ENCODE data around the gene B3GAT1. TPM values are rescaled to one million over a fixed set of nuclear protein-coding genes. Genes with fewer than 3 reads are reported as not detected.
A peak's percentile ranks its signal among the peaks of the same experiment; 100 is the strongest.
"Not testable (repeated sequence)": the region's sequence is repeated elsewhere in the genome, so short reads cannot be mapped to it uniquely, and the experiment has no call there.

The B3GAT1 gene, protein sequence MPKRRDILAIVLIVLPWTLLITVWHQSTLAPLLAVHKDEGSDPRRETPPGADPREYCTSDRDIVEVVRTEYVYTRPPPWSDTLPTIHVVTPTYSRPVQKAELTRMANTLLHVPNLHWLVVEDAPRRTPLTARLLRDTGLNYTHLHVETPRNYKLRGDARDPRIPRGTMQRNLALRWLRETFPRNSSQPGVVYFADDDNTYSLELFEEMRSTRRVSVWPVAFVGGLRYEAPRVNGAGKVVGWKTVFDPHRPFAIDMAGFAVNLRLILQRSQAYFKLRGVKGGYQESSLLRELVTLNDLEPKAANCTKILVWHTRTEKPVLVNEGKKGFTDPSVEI
- total RNA-seq (under 1 TPM; 0.44 to 0.47 TPM), polyA plus RNA-seq (not detected)

DNA sequence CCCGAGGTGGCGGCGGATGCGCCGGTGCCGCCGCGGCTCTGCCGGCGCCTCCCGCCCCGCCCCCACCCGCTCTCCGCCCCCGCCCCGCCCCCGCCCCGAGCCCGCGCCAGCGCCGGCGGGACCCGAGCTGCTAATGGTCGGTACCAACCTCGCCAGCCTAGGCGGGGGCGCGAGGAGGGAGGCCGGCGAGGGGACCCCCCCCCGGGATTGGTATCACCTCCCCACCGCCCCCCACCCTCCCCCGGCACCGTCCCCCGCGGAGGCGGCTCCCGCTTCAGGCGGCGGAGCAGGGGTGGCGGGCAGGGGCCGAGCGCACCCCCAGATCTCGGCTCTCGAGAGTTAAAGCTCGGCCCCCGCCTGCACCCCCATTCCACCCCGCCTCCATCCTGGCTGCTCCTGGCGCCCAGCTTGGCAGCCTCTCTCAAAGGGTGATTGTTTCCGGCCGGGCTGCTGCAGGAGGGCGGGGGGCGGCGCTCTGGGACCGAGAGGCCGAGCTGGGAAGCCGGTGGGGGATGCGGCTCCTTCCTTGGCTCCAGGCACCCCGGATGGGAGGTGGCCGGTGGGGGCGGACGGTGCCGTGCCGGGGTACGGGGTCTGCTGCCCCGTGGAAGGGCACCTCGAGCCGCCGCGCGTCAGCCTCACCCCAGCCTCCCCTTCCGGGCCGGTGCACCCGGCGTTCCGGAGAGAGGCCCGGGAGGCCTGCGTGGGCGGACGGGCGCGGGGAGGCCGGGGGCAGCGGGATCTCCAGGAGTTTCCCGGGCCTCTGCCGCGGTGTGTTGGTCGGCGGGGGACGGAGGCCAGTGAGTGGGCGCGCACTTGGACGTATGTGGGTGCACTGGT is at the start of gene B3GAT1:
Gene B3GAT1, minus strand, starts transcription at position 40 of the 840 bp plus-strand sequence. CDS start 24,583 bp downstream, outside the sequence.
- H3K27me3 Mint-ChIP-seq: peaks cover 36 to 44% of the 10 kb centered on the region in 2 donors
- peaks cover 8% of the 10 kb centered on the region for H3K27me3 ChIP-seq (ENCODE audit: insufficient read depth, low read length)
- H3K36me3 ChIP-seq (ENCODE audit: insufficient read depth, low read length): no peaks in the 10 kb centered on the region
- H3K9me3 Mint-ChIP-seq: no peaks in the 10 kb centered on the region
- ChIA-PET POLR2A (ENCODE audit: partially characterized antibody) (no interaction called here), CTCF (ENCODE audit: partially characterized antibody) (no interaction called here)
- H3K36me3 Mint-ChIP-seq: no peaks in the 10 kb centered on the region
- peaks cover 10 to 28% (median 18%) of the 10 kb centered on the region in 4 donors for H3K4me1 Mint-ChIP-seq
- peak in 3 of 5 donors; percentile 13 to 17 (median 13) for DNase-seq
- intact Hi-C loops (cut with micrococcal nuclease): no loop called here
- H3K27ac Mint-ChIP-seq: peak within 1 kb of the TSS in 3 of 7 donors; percentile 36 to 60 (median 55)
- H3K9me3 ChIP-seq (ENCODE audit: control insufficient read depth in 1 of 2, low read length in 2 of 2): no peaks in the 10 kb centered on the region
- peaks cover 18% of the 10 kb centered on the region for H3K4me1 ChIP-seq (ENCODE audit: insufficient read depth, low read length)
- H3K4me3 Mint-ChIP-seq: peak within 1 kb of the TSS; percentile 70 to 81 (median 78)
- H3K27ac ChIP-seq (ENCODE audit: low read depth, low read length): no peak within 1 kb of the TSS
- H3K4me3 ChIP-seq (ENCODE audit: low read length in 2 of 2): peak within 1 kb of the TSS in 1 of 2 donors; percentile 49

DNA sequence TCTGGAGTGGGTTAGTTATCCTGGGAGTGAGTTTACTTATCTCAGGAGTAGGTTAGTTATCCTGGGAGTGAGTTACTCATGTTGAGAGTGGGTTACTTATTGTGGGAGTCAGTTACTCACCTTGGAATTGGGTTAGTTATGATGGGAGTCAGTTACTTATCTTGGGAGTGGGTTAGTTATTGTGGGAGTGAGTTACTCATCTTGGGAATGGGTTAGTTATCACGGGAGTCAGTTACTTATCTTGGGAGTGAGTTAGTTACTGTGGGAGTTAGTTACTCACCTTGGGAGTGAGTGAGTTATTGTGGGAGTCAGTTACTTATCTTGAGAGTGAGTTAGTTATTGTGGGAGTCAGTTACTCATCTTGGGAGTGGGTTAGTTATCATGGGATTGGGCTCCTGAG is 49.6 kb upstream of the B3GAT1 start:
- Mint-ChIP-seq H3K27ac (no peak overlapping the region), H3K36me3 (no peaks in the 10 kb centered on the region), H3K4me3 (no peak overlapping the region), H3K4me1 (no peaks in the 10 kb centered on the region), H3K27me3 (peaks cover 11 to 24% of the 10 kb centered on the region in 2 donors), H3K9me3 (peaks cover 0 to 14% (median 6%) of the 10 kb centered on the region in 8 donors)
- H3K4me3 ChIP-seq (ENCODE audit: low read length in 2 of 2): no peak overlapping the region
- H3K4me1 ChIP-seq (ENCODE audit: insufficient read depth, low read length): no peaks in the 10 kb centered on the region
- ChIA-PET CTCF (ENCODE audit: partially characterized antibody) (no interaction called here), POLR2A (ENCODE audit: partially characterized antibody) (no interaction called here)
- no peak for DNase-seq
- peaks cover 4% of the 10 kb centered on the region for H3K27me3 ChIP-seq (ENCODE audit: insufficient read depth, low read length)
- H3K9me3 ChIP-seq (ENCODE audit: control insufficient read depth in 1 of 2, low read length in 2 of 2): peaks cover 0 to 6% of the 10 kb centered on the region in 2 donors
- intact Hi-C loops (cut with micrococcal nuclease): no loop called here
- no peaks in the 10 kb centered on the region for H3K36me3 ChIP-seq (ENCODE audit: insufficient read depth, low read length)
- H3K27ac ChIP-seq (ENCODE audit: low read depth, low read length): no peak overlapping the region

DNA sequence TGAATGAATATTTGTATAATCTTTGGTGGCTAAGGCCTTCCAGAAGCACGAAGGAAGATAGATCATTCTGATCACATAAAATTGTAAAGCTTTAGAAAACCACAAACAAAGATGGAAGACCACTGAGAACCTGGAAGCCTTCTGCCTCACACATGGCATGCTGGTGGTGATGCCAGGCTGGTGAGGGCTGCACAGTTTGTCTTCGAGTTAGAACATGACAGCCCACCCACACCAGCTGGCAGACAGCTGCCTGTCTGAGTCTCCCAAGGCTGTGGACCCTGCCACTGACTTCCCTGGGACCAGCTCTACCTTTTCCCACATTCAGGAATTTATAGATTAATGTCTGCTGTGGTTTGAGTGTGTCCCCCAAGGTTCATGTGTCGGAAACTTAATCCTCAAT is 48.8 kb upstream of the B3GAT1 start:
- no peak overlapping the region for H3K4me3 Mint-ChIP-seq
- POLR2A ChIA-PET (ENCODE audit: partially characterized antibody): no interaction called here
- CTCF ChIA-PET (ENCODE audit: partially characterized antibody): interaction anchor here (1.2 kb wide), 1 partner anchor 18 kb away, joined by 3 read pairs; no protein-coding TSS in a partner anchor

DNA sequence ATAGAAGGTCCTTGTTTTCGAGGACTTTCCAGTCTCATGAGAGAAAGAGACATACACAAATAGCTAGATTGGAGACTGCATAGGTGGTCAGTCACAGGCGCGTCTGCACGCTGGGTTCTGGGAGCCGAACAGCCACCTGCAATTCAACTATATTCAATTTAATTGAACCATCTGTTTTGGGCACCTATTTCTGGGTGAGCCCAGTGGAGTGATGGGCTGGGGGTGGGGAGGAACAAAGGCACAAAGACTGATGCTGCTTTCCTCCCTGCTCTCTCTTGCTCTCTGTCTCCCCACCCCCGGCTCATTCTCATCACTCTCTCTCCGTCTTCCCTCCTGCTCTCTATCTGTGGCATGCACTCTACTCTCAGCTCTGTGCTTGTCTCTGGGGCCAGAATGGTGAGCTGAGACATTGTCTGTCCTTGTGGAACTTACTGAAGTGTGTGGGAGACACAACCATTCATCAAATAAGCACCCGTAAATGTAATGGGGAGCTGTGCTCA is 48.1 kb upstream of the B3GAT1 start:
- Mint-ChIP-seq H3K36me3 (no peaks in the 10 kb centered on the region), H3K27me3 (peaks cover 8 to 16% of the 10 kb centered on the region in 2 donors), H3K4me1 (no peaks in the 10 kb centered on the region), H3K9me3 (peaks cover 0 to 20% (median 10%) of the 10 kb centered on the region in 8 donors), H3K27ac (peak overlapping the region in 1 of 7 donors; percentile 58), H3K4me3 (no peak overlapping the region)
- no peak overlapping the region for H3K27ac ChIP-seq (ENCODE audit: low read depth, low read length)
- DNase-seq: no peak
- no peak overlapping the region for H3K4me3 ChIP-seq (ENCODE audit: low read length in 2 of 2)
- ChIA-PET CTCF (ENCODE audit: partially characterized antibody) (interaction anchor here (1.2 kb wide), 1 partner anchor 18 kb away, joined by 3 read pairs; no protein-coding TSS in a partner anchor), POLR2A (ENCODE audit: partially characterized antibody) (no interaction called here)
- no peaks in the 10 kb centered on the region for H3K36me3 ChIP-seq (ENCODE audit: insufficient read depth, low read length)
- intact Hi-C loops (cut with micrococcal nuclease): no loop called here
- peaks cover under 1% of the 10 kb centered on the region for H3K27me3 ChIP-seq (ENCODE audit: insufficient read depth, low read length)
- peaks cover 0 to 6% of the 10 kb centered on the region in 2 donors for H3K9me3 ChIP-seq (ENCODE audit: control insufficient read depth in 1 of 2, low read length in 2 of 2)
- no peaks in the 10 kb centered on the region for H3K4me1 ChIP-seq (ENCODE audit: insufficient read depth, low read length)

More for the DNA sequence above, 48.8 kb upstream of the B3GAT1 start:
- H3K9me3 Mint-ChIP-seq: peaks cover 0 to 19% (median 8%) of the 10 kb centered on the region in 8 donors
- Histone ChIP-seq H3K9me3 (ENCODE audit: control insufficient read depth in 1 of 2, low read length in 2 of 2) (peaks cover 0 to 6% of the 10 kb centered on the region in 2 donors), H3K27ac (ENCODE audit: low read depth, low read length) (no peak overlapping the region), H3K27me3 (ENCODE audit: insufficient read depth, low read length) (peaks cover 4% of the 10 kb centered on the region), H3K4me1 (ENCODE audit: insufficient read depth, low read length) (no peaks in the 10 kb centered on the region), H3K36me3 (ENCODE audit: insufficient read depth, low read length) (no peaks in the 10 kb centered on the region), H3K4me3 (ENCODE audit: low read length in 2 of 2) (no peak overlapping the region)
- H3K27ac Mint-ChIP-seq: no peak overlapping the region
- no peaks in the 10 kb centered on the region for H3K36me3 Mint-ChIP-seq
- intact Hi-C loops (cut with micrococcal nuclease): no loop called here
- no peaks in the 10 kb centered on the region for H3K4me1 Mint-ChIP-seq
- H3K27me3 Mint-ChIP-seq: peaks cover 11 to 21% of the 10 kb centered on the region in 2 donors
- DNase-seq: no peak

DNA sequence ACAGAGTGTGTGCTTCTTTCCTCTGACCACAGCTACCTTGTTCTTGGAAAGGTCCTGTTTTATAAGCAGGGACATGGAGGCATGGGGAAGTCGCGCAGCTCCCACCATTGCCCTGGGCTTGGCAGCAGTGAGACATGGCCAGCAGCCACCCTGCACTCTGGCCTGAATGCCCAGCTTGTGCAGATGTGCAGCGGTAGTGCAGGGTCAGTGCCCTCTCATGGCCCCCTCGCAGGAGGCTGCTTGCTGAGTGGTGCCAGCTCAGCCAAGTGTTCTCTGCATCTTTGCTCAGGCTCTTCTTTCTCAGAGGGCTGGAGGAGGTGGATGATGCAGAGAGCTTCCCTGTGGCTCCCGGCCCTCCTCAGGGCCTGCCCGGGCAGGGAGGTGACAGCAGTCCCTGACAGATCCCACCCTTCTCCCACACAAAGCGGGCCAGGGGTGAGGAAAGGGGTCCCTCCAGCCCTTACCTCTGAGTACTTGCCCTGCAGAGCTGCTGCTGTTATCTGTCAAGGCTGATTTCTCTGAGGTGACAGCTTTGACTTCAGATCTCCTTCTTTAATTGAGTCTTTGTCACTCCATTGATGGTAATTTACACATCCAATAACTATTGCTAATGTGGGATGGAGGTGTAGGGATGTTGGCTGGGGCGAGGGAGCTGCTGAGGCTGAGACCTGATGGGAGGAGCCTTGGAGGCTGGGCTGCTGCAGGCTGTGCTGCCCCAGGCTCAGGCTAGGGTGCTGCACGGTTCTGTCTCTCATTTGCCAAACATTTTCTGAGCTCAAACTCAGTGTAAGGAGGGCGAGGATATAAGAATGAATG is 47.4 kb upstream of the B3GAT1 start:
- Mint-ChIP-seq H3K9me3 (peaks cover 0 to 21% (median 10%) of the 10 kb centered on the region in 8 donors), H3K4me3 (no peak overlapping the region), H3K27ac (no peak overlapping the region), H3K4me1 (no peaks in the 10 kb centered on the region), H3K36me3 (no peaks in the 10 kb centered on the region), H3K27me3 (peaks cover 4 to 9% of the 10 kb centered on the region in 2 donors)
- intact Hi-C loops (cut with micrococcal nuclease): no loop called here
- ChIA-PET POLR2A (ENCODE audit: partially characterized antibody) (no interaction called here), CTCF (ENCODE audit: partially characterized antibody) (no interaction called here)
- no peak for DNase-seq
- Histone ChIP-seq H3K36me3 (ENCODE audit: insufficient read depth, low read length) (no peaks in the 10 kb centered on the region), H3K27me3 (ENCODE audit: insufficient read depth, low read length) (no peaks in the 10 kb centered on the region), H3K4me3 (ENCODE audit: low read length in 2 of 2) (no peak overlapping the region), H3K4me1 (ENCODE audit: insufficient read depth, low read length) (no peaks in the 10 kb centered on the region), H3K9me3 (ENCODE audit: control insufficient read depth in 1 of 2, low read length in 2 of 2) (peaks cover 0 to 6% of the 10 kb centered on the region in 2 donors), H3K27ac (ENCODE audit: low read depth, low read length) (no peak overlapping the region)

DNA sequence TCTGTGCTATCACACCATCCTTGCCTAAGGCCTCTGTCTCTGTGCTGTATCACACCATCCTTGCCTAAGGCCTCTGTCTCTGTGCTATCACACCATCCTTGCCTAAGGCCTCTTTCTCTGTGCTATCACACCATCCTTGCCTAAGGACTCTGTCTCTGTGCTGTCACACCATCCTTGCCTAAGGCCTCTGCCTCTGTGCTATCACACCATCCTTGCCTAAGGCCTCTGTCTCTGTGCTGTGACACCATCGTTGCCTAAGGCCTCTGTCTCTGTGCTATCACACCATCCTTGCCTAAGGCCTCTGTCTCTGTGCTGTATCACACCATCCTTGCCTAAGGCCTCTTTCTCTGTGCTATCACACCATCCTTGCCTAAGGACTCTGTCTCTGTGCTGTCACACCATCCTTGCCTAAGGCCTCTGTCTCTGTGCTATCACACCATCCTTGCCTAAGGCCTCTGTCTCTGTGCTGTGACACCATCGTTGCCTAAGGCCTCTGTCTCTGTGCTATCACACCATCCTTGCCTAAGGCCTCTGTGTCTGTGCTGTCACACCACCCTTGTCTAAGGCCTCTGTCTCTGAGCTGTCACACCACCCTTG is 45.5 kb upstream of the B3GAT1 start:
- intact Hi-C loops (cut with micrococcal nuclease); H3K27ac Mint-ChIP-seq; H3K27ac ChIP-seq (ENCODE audit: low read depth, low read length); H3K27me3 Mint-ChIP-seq; H3K36me3 ChIP-seq (ENCODE audit: insufficient read depth, low read length); H3K9me3 ChIP-seq (ENCODE audit: control insufficient read depth in 1 of 2, low read length in 2 of 2); H3K4me3 Mint-ChIP-seq; POLR2A ChIA-PET (ENCODE audit: partially characterized antibody); H3K4me1 Mint-ChIP-seq; H3K27me3 ChIP-seq (ENCODE audit: insufficient read depth, low read length); H3K4me3 ChIP-seq (ENCODE audit: low read length in 2 of 2); DNase-seq; H3K36me3 Mint-ChIP-seq; CTCF ChIA-PET (ENCODE audit: partially characterized antibody); H3K4me1 ChIP-seq (ENCODE audit: insufficient read depth, low read length): not testable (repeated sequence)
- H3K9me3 Mint-ChIP-seq: peaks cover 0 to 21% (median 10%) of the 10 kb centered on the region in 8 donors
